Stimulated activated CD8-positive, alpha-beta memory T cell treated with anti-CD3 and anti-CD28 coated beads, Interleukin-4, amount 100 ng/mL, for 4 hours (primary cell): ENCODE measurements around the gene HYAL2.

Experiments
- DNase-seq, 2 donors: peaks; one replicate each; pipeline ENCODE4 v3.0.0-alpha.2; 2020; ENCODE audit warnings: low read depth in 2 of 2, low spot score in 1 of 2

HYAL2 gene, protein sequence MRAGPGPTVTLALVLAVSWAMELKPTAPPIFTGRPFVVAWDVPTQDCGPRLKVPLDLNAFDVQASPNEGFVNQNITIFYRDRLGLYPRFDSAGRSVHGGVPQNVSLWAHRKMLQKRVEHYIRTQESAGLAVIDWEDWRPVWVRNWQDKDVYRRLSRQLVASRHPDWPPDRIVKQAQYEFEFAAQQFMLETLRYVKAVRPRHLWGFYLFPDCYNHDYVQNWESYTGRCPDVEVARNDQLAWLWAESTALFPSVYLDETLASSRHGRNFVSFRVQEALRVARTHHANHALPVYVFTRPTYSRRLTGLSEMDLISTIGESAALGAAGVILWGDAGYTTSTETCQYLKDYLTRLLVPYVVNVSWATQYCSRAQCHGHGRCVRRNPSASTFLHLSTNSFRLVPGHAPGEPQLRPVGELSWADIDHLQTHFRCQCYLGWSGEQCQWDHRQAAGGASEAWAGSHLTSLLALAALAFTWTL

DNA sequence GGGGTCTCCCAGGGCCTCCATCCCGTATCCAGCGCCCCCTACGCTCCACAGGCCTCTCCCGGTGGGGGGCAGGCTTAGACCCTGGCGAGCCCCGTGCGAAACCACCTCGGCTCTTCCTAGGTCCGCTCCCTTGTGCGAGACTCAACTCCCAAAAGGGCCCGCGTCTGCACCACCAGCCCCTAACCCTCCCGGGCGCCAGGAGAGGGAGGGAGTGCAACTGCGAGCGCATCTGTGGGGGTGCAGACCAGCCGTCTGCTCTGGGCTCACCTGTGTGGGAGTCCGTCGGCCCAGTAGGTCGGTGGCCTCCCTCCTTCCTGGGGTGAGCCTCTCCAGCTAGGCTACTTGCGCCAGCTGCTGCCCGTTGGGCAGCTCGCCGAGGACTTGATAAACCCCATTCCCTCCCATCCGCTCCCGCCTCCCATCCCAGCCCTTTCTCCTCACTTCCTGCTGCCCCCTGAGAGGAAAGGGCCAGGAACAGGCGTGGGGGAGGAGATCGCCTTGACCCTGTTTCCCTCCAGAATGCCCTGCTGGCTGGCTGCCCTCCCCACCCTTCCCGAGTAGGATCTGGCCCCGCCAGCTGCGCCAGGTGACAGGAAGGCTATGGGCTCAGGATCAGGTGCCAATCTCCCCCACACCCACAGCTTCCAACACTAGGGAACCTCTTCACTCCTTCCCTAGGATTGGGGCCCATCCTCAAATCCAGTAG is at the start of gene HYAL2:
Gene HYAL2 (minus strand): TSS at position 360 of the 706 bp plus-strand sequence. CDS start 2,256 bp downstream, outside the sequence.
- DNase-seq = no peak

GRCh38 chr3:50371133-50371685 is 48.7 kb upstream of the HYAL2 start:
- DNase-seq = no peak

DNA sequence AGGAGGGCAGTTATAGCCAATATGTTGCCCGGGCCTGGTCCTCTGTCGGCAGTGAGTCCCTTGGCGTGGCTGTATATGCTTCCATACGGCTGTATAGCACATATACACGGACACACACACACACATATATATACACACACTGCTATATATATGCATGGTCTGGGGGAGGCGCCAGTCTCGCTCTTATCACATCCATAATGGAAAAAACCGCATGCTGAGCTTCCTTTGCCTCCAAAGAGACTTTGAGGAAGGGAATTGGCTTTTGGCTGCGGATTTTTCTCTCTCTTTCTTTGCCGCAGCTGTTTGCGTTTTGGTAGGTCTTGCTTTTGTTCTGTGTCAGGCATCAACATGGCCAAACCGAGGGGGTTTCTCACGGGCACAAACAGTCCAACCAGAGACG is 48.0 kb upstream of the HYAL2 start:
- DNase-seq = no peak

DNA sequence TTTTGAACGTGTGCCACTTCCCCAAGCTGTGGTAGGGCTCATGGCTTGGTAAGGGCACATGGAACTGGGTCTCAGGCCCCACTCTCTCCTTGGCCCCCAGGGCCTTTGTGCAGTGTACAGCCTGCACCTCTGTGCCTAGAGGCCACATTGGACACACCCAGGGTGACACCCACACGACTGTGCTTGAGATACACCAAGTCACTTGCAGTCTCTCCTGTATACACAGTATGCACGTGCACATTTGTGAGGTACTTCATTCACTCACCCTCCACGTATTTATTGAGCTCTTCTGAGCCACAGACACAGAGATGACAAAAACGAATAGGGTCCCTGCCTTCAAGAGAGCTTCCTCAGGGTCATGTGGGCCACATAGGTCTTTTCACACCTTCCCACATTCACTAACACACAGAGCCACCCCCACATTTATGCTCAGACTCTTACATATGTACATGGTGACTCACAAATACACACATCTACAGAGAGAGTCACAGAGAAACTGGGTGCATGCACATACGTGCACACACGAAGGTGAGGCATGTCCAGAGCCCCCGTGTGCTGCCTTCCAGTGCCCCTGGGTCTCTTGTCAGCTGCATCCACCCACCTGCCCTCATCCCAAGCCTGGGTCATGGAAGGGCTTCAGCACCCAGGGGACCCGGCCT is 46.6 kb upstream of the HYAL2 start:
- no peak for DNase-seq

GRCh38 chr3:50365842-50366220 is 43.3 kb upstream of the HYAL2 start:
- DNase-seq = no peak

GRCh38 chr3:50365080-50365841 is 42.7 kb upstream of the HYAL2 start:
- DNase-seq = peak; percentile 85 to 86

DNA sequence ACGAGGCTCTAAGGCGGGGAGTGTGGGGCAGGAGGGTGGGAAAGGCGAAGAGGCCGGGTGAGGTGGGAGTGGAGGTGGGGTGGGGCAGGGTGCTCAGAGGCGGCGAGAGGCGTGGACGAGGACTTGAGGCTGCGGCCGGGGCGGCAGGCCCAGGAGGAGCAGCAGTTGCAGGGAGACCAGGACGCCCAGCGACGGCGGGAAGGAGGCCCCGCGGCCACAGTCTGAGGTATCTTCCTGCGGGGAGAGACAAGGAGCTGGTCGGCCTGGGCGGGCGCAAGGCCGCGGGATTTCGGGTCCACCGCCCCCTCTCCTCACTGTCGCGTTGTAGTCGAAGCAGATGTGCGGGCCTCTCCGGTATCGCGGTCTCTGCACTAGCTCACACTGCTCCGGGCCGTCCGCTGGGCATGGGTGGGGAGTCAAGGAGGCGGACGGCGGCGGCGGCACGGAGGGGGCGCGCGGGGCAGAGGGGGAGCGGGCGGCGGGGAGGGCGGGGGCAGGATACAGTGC is 42.1 kb upstream of the HYAL2 start:
- DNase-seq = no peak

- no peak for DNase-seq
Observed at GRCh38 chr3:50359760-50360110, 37.2 kb upstream of the HYAL2 start.

DNA sequence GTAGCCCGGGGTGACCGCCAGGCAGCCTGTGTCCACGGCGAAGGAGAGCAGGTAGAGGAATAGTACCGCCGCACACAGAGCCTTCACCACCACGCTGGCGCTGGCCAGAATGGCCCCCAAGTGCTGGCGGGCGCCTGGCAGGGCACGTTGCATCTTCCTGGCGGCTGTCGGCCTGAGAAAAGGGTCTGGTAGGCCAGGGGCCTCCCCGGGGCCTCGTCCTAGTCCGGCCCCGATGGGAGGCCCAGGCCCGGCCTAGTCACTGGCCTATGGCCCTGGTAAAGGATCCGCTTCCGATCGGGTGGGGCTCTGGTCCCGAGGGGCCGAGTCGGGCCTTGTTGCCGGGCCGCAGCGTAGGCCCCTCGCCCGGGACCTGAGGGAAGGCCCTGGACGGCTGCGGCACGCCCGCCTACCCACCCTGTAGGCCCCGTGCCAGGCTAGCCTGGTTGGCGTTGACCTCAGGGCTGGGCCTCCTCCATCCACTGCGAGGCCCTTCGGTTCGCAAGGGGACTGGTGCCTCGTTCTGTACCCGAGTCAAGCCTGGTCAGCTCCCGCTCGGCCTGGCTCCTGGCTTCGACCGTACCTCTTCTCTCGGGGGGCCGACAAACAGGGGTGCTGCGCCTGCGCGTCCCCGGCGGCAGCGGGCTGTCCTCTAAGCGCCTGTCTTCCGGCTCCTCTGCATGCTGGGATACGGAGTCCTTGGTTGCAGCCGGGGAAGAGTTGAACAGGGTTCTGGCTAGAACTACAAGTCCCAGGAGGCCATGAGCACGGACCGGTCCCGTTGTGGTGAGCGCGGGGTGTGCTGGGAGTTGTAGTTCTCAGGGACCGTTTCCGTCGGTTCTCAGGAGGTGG is 36.6 kb upstream of the HYAL2 start, which contains the start of gene TMEM115:
Gene TMEM115 (minus strand): TSS at position 611 of the 849 bp plus-strand sequence. CDS start 458 bp downstream, at position 153.
- peak; percentile 89 to 92 for DNase-seq

DNA sequence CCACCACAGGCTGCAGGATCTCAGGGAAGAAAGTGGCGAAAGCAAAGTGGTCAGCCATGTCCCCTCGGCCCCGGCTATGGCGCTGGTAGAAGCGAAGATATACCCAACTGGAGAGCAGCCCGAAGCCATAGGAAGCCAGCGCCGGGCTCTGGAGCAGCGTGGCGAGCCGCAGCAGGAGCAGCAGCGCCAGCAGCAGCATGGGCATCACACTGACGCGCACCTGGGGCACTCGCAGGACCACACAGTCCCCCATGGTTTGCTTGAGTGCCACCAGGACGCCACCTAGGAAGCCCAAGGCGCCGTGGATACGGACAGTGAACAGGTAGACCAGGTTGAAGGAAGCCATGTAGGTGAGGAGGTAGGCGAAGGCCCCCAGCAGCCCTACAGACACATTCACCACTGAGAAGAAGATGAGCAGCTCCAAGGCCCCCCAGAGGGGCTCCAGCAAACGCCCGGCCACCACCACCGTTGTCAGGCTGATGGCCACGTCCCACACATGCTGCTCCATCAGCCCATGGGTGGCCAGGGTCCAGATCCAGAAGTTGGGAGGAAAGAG is 35.9 kb upstream of the HYAL2 start:
- DNase-seq = no peak

DNA sequence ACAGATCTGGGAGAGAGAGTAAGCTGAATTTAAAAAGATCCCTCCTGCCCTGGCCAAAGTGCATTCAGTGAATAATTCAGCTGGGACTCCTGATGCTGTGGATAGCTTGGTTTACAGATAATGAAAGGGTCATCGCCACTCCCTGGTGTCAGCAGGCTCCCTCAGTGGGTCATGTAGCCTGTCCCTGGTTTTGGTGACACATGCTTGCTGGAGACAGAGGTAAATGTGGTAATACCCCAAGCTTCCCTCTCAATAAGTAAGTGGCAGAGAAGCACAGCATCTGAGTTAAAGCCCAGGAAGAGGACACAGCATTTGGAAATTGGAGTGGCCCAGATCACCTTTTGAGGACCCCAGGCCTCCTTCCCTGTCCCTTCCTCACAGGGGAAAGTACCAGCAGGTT is 34.9 kb upstream of the HYAL2 start:
- DNase-seq = no peak

DNA sequence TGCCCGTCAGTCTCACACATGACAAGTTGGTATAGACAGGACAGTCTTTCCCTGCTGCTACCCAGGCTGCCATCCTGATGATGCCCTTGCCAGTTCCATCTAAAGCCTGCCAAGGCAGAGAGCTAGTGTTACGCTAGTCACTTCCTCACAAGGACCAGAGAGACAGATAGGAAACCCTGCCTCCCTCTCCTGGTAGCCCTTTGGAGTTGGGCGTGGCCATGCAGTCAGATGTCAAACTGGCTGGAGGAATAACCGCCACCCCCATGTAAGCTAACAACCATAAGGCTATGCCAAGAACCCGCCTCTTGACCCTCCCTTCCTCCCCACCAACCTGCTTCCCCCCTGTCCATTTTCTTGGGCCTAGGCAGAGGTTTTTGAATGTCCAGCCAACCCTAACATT is 34.0 kb upstream of the HYAL2 start:
- no peak for DNase-seq

- DNase-seq = no peak
Observed at GRCh38 chr3:50355829-50356552, 33.4 kb upstream of the HYAL2 start.

GRCh38 chr3:50354850-50355249 is 32.3 kb upstream of the HYAL2 start:
- DNase-seq = no peak

- no peak for DNase-seq
Observed at GRCh38 chr3:50354186-50354764, 31.7 kb upstream of the HYAL2 start.

DNA sequence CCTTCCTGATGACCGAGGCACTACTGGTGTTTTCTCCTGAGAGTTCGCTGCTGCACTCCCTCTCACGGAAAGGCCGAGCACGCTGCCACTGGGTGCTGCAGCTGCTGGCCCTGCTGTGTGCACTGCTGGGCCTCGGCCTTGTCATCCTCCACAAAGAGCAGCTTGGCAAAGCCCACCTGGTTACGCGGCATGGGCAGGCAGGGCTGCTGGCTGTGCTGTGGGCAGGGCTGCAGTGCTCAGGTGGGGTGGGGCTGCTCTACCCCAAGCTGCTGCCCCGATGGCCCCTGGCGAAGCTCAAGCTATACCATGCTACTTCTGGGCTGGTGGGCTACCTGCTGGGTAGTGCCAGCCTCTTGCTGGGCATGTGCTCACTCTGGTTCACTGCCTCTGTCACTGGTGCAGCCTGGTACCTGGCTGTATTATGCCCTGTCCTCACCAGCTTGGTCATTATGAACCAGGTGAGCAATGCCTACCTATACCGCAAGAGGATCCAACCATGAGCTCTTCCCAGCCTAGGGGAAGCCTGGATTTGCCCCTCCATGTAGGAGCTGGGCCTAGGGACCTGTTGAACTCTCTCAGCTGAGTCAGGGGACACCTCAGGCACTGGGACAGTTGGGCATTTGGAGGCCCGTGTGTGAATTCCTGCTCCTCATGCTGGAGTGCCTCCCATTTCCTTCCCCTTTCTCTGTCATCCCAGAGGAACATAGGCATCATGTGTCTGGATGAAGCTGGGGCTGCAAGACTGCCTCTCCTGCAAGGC is 30.9 kb upstream of the HYAL2 start:
- DNase-seq = no peak

DNA sequence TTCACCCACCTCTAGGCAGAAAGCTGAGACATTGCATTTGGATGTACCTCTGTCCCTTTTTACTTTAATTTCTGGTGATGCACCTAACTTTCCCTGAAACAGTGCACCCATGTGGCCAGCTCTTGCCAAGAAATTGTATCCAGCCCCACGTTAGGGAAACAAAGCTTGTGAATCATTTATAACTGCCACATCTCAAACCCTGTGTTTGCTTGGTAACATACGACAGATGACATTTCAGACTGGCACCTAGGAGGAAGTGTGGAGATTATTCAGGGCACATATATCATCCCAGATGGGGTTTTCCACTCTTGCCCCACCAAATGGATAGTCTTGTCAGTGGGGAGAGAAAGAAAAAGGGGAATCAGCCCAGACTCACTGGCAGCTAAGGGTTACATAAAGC is 30.2 kb upstream of the HYAL2 start:
- DNase-seq = no peak

DNA sequence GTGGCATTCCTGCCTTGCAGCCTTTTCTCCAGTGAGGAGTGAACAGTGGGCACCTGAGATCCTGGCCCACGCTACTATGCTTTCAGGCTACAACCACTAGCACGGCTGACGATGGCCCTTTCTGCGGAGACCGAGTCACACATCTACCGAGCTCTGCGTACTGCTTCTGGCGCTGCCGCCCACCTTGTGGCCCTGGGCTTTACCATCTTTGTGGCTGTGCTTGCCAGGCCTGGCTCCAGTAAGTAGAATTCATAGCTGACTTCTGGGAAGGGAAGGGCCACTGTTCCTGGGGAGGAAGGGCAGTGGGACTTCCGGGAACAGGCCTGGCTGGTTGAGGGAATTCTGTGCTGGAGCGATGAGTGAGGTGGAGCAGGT is 28.8 kb upstream of the HYAL2 start:
- no peak for DNase-seq
